ENCODE results near the gene SAMD4B.

DNA sequence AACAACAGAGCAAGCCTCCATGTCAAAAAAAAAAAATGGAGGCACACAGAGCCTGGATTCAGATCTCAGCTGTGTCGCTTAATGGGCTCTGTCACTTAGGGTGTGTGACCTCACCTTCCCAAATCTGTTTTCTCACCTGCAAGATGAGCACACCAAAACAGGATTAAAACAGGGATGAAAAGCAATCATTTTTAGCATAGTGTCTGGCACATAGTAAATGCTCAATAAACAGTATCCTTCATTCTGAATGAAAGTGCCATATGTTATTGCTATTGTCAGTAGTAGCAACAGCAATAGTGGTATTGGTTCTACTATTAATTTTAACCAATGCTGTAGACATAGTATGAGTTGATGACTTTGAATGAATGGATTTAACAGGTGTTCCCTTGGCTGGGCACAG is 23.3 kb downstream of the SAMD4B start:
- TF ChIP-seq, protein P1, sequence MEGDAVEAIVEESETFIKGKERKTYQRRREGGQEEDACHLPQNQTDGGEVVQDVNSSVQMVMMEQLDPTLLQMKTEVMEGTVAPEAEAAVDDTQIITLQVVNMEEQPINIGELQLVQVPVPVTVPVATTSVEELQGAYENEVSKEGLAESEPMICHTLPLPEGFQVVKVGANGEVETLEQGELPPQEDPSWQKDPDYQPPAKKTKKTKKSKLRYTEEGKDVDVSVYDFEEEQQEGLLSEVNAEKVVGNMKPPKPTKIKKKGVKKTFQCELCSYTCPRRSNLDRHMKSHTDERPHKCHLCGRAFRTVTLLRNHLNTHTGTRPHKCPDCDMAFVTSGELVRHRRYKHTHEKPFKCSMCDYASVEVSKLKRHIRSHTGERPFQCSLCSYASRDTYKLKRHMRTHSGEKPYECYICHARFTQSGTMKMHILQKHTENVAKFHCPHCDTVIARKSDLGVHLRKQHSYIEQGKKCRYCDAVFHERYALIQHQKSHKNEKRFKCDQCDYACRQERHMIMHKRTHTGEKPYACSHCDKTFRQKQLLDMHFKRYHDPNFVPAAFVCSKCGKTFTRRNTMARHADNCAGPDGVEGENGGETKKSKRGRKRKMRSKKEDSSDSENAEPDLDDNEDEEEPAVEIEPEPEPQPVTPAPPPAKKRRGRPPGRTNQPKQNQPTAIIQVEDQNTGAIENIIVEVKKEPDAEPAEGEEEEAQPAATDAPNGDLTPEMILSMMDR (IDR thresholded peaks at IDR 0.05), result no peak
- no peak for TF ChIP-seq EP300 (IDR thresholded peaks at IDR 0.05; ENCODE audit: low read depth)
